Hematopoietic multipotent progenitor cell treated with erythropoietin and hydrocortisone succinate and interleukin-3 and kit ligand, for 4 days (in vitro differentiated cells): Measurements from ENCODE around the gene HBEGF.

Source experiments
- DNase-seq: peaks from one replicate; pipeline ENCODE4 v3.0.0-alpha.2; 2015

Gene HBEGF

DNA sequence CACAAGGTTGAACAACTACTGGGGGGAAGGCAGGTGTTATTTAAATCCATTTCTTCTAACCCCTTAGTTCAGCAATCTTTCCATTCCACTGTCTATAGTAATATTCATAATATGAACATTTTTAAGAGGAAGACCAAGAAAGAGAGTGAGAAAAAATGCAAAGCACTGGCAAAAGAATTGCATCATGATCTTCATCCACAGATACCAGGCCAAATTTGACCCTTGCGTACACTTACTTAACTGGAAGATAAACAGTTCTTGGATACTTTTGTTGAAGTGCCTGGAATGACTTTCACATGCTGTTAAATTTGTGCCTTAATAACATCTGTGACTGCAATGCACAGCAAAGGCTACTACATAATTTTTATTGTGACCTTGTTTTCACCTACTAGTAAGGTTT is 45.3 kb downstream of the HBEGF start:
- DNase-seq: no peak

DNA sequence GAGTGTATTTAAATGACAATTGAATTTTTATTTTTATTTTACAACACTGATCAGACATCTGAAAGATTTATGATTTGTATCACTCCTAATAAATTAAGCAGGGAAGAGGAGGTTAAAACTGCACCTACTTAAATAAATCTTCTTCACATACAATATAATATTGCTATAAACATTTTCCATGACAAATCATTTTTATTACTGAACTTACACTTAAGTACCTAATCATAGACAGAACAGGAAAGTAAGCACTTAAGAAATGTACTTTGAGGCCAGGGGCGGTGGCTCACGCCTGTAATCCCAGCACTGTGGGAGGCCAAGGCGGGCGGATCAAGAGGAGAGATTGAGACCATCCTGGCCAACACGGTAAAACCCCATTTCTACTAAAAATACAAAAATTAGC is 47.3 kb downstream of the HBEGF start:
- no peak for DNase-seq

DNA sequence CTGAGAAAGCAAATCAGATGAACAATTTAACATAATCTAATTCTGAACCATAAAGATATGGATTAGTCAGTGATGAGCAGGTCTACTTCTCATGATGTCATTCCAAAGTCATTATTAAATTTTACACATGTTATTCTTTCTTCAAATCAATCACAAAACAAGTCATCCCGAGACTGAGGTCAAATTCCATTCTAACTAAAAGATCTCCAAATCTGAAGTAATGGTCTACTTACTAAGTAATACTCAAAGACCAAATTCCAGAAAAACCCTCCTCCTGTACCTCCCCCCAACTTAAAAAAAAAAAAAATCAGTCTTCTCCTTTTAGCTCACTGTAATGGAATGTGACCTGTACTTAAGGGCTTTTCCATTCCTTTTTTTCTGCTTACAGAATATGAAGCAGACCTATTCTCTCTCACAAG is 48.2 kb downstream of the HBEGF start:
- DNase-seq: no peak

DNA sequence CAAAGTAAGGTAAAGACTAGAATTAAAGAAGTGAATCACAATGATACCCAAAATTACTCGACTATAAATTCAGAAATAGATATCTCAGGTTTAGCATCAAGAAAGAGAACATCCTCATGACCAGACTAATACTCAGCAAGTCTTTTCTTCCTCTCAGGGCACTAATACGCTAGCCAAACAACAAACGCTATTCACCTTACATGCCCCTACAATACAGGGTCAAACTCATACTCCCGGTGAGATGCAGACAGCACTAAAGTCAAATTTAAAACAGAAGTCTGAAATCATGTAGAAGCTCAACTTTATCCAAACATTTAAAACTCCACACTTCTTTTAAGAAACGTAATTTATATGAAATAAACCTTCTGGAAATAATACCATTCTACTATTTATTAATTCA is 49.1 kb downstream of the HBEGF start:
- no peak for DNase-seq

DNA sequence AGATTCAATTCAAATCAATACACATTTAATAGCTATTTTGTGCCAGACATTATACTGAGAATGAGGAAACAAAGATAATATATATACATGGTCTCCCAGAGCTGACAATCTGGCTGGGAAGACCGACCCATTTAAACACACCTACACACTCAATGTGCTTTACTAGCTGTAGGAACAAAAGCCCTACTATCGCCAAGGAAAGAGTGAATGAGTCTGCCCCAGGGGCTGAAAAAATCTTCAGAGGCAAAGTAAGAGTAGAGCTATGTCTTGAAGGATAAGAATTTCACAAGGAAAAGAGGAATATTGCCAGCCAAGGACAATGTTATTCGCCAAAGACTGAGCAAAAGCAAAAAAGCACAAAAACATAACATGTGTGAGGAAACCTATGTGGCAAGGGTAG is 50.1 kb downstream of the HBEGF start:
- no peak for DNase-seq

DNA sequence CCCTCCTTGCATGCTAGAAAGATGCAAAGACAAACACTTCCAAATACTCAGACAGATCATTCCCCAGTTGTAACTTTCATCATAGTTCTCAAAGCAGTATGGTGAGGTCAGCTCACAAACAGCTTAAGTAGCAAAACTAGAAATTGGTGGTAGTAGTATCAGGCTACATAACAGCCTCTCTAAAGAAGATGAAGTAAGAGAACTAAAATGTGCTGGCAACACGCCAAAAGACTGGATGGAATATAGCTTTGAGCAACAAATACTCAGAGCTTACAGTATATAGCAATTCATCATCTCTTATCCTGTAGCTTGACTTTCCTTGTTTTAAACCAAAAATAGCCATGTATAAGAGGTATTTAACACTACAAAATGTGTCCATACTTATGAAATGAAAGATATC is 51.0 kb downstream of the HBEGF start:
- peak; percentile 70 for DNase-seq

DNA sequence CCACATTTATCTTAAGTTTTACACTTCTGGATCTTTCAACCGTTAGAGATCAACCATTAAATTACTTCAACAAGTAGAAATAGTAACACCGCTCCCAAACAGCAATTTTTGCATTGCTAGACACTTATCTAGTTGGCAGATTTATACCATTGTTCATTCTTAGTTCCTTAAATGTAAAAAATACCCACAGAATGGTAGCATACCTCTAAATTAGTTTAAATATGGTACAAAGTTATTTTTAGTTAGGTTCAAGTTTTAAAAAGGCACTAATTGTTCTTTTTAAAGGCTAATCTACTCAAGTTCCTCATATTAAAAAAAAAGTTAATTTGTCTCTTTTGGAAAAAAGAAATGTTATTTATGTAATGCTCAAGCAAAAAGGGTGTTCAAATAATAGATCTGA is 51.6 kb downstream of the HBEGF start:
- no peak for DNase-seq

DNA sequence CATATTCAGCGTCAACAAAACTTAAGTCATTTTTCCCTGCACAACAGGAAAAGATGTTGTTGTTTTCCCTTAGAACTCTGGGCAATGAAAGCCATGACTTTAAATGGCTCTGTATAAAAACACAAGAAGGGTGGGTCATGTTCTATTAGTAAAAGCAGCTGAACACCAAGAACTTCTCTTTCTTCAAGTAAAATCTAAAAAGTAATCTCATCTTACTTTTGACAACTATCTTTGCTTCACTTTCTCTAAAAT is 52.6 kb downstream of the HBEGF start:
- no peak for DNase-seq

DNA sequence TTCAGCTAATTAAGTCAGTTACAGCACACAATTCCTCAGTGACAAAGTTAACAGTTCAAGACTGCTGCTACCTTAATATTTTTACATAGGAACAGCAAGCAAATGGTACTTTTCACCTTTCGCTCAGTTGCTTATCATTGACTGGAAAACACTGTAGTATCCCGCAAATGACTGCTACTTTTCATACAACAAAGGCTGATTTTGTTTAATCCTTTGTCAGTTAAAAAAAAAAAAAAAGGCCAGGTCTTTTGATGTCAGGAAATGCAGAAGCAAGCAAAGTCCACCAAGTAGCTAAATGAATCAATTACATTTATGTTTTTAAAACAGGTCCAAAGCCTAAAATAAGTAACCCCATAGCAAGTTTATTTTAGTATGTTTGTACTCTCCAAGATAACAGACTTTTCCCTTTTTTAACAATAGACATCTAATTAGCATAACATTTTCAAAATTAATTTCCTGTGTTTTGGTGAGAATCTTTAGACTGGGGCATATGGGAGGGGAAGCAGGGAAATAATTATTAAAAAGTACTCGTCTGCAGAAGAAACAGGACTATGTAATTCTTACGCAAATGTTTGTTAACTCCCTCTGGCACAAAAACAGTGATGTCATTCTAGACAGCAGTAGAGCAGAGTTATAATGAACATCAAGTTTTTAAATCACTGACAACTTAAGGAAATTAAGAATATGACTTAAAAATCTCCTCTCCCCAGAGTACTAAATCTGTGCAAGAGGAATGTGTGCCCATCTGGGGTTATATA is 53.1 kb downstream of the HBEGF start:
- DNase-seq: no peak

DNA sequence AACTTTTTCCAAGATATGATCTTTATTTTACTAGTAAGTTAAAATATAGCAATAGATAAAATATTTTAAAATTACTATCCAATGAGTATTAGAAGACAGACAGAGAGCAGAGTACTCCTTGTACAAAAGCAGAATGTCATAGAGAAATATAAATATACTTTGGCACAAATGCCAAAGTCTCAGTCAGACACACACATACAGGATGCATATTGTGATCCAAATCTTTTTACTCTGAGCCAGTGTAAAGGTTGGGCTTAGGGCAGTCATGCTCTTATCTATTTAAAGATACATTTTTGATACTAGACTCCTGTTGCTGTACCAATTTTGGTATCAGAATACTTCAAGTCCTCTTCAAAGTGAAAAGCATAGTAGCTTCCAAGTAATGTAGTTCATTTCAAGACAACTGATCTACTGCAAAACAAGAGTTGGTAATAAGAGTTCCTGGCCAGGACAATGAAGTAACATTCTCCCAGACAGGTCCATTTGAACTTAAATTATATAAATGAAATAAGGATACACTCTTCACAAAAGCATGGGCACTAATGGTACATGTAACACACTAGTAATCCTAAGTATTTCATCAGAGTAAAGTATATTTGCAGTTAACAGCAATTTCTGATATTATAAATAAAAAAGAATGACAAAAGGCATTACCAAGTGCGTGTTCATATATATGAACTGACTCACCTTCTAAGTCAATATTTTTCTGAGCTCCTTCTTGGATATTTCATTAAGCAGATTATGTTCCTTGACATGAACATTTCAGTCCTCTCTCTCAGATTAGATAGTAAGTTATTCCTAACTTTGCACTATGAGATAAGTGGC is 54.0 kb downstream of the HBEGF start:
- no peak for DNase-seq

DNA sequence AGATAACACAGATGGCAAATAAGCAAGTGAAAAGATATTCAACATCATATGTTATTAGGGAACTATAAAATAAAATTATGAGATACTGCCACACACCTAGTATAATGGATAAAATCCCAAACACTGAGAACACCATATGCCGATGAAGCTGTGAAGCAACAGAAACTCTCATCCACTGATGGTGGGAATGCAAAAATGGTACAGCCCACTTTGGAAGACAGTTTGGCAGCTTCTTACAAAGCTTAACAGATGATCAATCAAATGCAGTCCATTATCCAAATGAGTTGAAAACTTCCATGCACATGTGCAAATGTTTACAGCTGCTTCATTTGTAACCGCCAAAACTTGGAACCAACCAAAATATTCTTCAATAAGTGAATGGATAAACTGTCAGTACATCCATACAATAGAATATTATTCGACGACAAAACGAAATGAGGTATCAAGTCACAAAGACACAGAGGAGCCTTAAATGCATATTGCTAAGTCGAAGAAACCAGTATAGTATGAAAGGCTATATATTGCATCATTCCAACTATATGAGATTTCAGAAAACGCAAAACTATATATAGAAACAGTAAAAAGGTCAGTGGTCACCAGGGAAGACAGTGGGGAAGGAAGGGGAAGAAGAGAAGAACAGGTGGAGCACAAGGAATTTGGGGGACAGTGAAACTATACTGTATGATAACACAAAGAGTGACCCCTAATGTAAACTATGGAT is 58.4 kb downstream of the HBEGF start:
- DNase-seq: no peak

DNA sequence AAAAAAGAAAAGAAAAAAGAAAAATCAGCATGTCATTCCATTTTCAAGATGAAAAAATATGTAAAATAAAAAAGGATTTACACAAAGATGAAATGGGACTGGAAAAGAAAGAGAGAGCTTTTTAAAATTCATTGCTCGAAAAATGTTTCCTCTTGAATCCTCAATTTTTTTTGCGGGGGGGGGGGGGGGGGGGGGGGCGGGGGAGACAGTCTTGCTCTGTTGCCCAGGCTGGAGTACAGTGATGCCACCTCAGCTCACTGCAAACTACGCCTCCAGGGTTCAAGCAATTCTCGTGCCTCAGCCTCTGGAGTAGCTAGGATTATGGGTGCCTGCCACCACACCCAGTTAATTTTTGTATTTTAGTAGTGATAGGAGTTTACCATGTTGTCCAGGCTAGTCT is 60.0 kb downstream of the HBEGF start:
- DNase-seq: no peak

DNA sequence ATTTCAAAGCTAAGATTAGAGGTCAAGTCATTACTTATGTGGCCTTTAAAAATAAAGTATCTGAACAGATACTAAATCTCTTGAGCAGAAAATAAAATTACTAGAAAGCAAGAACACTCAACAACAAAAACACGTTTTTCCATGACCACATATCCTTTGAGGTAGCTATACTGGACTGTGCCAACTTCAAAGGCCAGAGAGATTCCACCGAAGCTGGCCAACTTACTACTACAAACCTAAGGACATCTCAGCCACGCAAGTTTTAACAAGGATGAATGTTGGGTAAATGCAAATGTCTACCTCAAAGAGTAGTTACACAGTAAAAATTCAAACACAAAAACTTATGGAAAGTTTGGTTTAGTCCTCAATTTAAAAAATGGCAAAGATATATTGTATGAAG is 62.4 kb downstream of the HBEGF start:
- DNase-seq: no peak
